ENCODE results near the gene CDC42EP5. TPM values are rescaled to one million over a fixed set of nuclear protein-coding genes. Genes with fewer than 3 reads are reported as not detected.

The CDC42EP5 gene
- total and polyA plus RNA-seq, 3 donors from 2014 or later: 7.8 to 11.9 (median 10.2) TPM

DNA sequence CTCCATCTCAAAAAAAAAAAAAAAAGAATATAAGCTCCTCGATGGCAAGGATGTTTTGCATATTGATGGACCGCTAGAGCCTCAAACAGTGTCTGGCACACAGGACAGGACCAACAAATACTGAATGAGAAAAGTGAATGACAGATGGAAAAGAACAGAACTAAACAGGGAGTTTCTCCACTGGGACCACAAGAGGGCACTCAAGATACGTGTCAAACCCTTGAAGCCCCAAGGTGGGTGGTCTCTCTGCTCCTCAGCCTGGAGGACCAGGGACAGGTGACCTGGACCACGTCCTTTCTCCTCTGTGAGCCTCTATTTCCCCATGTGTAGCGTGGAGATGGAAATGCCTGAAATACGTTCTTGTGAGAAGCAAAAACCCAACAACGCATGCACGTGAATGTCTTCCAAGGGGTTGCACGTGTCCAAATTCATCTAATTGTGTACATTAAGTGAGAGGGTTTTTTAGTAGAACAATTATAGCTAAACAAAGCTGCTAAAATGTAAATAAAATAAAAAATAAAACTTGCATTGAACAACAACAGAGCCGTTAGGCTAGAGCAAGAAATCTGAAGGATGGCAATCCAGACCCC lies 5.7 kb upstream of the CDC42EP5 start:
- Histone ChIP-seq H3K36me3 (ENCODE audit: low read depth, missing control alignments) (no peaks in the 10 kb centered on the region), H3K9me3 (no peaks in the 10 kb centered on the region), H3K4me3 (no peak overlapping the region), H3K4me1 (no peaks in the 10 kb centered on the region), H3K27ac (no peak overlapping the region), H3K27me3 (no peaks in the 10 kb centered on the region)
- TF ChIP-seq, protein P1, sequence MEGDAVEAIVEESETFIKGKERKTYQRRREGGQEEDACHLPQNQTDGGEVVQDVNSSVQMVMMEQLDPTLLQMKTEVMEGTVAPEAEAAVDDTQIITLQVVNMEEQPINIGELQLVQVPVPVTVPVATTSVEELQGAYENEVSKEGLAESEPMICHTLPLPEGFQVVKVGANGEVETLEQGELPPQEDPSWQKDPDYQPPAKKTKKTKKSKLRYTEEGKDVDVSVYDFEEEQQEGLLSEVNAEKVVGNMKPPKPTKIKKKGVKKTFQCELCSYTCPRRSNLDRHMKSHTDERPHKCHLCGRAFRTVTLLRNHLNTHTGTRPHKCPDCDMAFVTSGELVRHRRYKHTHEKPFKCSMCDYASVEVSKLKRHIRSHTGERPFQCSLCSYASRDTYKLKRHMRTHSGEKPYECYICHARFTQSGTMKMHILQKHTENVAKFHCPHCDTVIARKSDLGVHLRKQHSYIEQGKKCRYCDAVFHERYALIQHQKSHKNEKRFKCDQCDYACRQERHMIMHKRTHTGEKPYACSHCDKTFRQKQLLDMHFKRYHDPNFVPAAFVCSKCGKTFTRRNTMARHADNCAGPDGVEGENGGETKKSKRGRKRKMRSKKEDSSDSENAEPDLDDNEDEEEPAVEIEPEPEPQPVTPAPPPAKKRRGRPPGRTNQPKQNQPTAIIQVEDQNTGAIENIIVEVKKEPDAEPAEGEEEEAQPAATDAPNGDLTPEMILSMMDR (IDR thresholded peaks at IDR 0.05): peak in 2 of 3 experiments; percentile 24 to 57
- no peak for TF ChIP-seq POLR2A (IDR thresholded peaks at IDR 0.05)
- 34 to 46% methylated on average over 10 of the region's 10 CpGs for WGBS, 2 donors
- no peak for DNase-seq
- intact Hi-C loops (cut with DNase I; ENCODE audit: low total_unique reads): no loop called here

- no peak for DNase-seq
- TF ChIP-seq, protein P1 (IDR thresholded peaks at IDR 0.05): no peak
- no peak for TF ChIP-seq POLR2A (IDR thresholded peaks at IDR 0.05)
- Histone ChIP-seq H3K9me3 (no peaks in the 10 kb centered on the region), H3K27ac (no peak overlapping the region), H3K36me3 (ENCODE audit: low read depth, missing control alignments) (no peaks in the 10 kb centered on the region), H3K27me3 (no peaks in the 10 kb centered on the region), H3K4me3 (no peak overlapping the region), H3K4me1 (peaks cover 9% of the 10 kb centered on the region)
- 64 to 73% methylated on average over 3 of the region's 3 CpGs for WGBS, 2 donors
- intact Hi-C loops (cut with DNase I; ENCODE audit: low total_unique reads): no loop called here
Observed at GRCh38 chr19:54477650-54478049, 4.6 kb upstream of the CDC42EP5 start.

- no peak for DNase-seq
- no peaks in the 10 kb centered on the region for H3K9me3 ChIP-seq
- H3K4me1 ChIP-seq: peaks cover 9% of the 10 kb centered on the region
- TF ChIP-seq, protein P1 (IDR thresholded peaks at IDR 0.05): no peak
- TF ChIP-seq POLR2A (IDR thresholded peaks at IDR 0.05): no peak
- no peaks in the 10 kb centered on the region for H3K27me3 ChIP-seq
- no peaks in the 10 kb centered on the region for H3K36me3 ChIP-seq (ENCODE audit: low read depth, missing control alignments)
- H3K27ac ChIP-seq: no peak overlapping the region
- WGBS, 2 donors: 68 to 72% methylated on average over 10 to 11 of the region's 11 CpGs
- no peak overlapping the region for H3K4me3 ChIP-seq
- intact Hi-C loops (cut with DNase I; ENCODE audit: low total_unique reads): no loop called here
Observed at GRCh38 chr19:54475706-54476105, 2.6 kb upstream of the CDC42EP5 start.

- H3K36me3 ChIP-seq (ENCODE audit: low read depth, missing control alignments): no peaks in the 10 kb centered on the region
- H3K4me3 ChIP-seq: no peak overlapping the region
- WGBS, 2 donors: 57 to 72% methylated on average over 6 of the region's 6 CpGs
- no peak for DNase-seq
- H3K27ac ChIP-seq: no peak overlapping the region
- no peaks in the 10 kb centered on the region for H3K9me3 ChIP-seq
- TF ChIP-seq POLR2A (IDR thresholded peaks at IDR 0.05): no peak
- TF ChIP-seq, protein P1 (IDR thresholded peaks at IDR 0.05): no peak
- peaks cover 9% of the 10 kb centered on the region for H3K4me1 ChIP-seq
- intact Hi-C loops (cut with DNase I; ENCODE audit: low total_unique reads): no loop called here
- H3K27me3 ChIP-seq: no peaks in the 10 kb centered on the region
Observed at GRCh38 chr19:54473892-54474372, 836 bp upstream of the CDC42EP5 start.
